GM21786 (cell line): ENCODE data around the gene TNFRSF21.

Source experiments
- ATAC-seq: cut with Tn5 transposase; IDR thresholded peaks from one replicate; pipeline ENCODE4 v1.9.1; 2021; ENCODE audit not compliant: unreplicated experiment

Gene TNFRSF21

GRCh38 chr6:47254051-47254450, 55.7 kb downstream of the TNFRSF21 start:
- no peak for ATAC-seq

GRCh38 chr6:47253136-47253535, 56.6 kb downstream of the TNFRSF21 start:
- ATAC-seq: no peak

- ATAC-seq: no peak
Observed at GRCh38 chr6:47252633-47253032, 57.1 kb downstream of the TNFRSF21 start.

- no peak for ATAC-seq
Observed at GRCh38 chr6:47251396-47251795, 58.3 kb downstream of the TNFRSF21 start.

- no peak for ATAC-seq
Observed at GRCh38 chr6:47250302-47250701, 59.4 kb downstream of the TNFRSF21 start.

GRCh38 chr6:47248446-47248845, 61.3 kb downstream of the TNFRSF21 start:
- ATAC-seq: no peak

- peak; percentile 53 for ATAC-seq
Observed at GRCh38 chr6:47247227-47247797, 62.4 kb downstream of the TNFRSF21 start.

GRCh38 chr6:47246551-47246950, 63.2 kb downstream of the TNFRSF21 start:
- ATAC-seq: no peak

GRCh38 chr6:47245745-47246371, 63.8 kb downstream of the TNFRSF21 start:
- ATAC-seq: no peak

- ATAC-seq: peak; percentile 91
Observed at GRCh38 chr6:47242483-47243386, 67.0 kb downstream of the TNFRSF21 start.

- no peak for ATAC-seq
Observed at GRCh38 chr6:47241742-47242482, 67.8 kb downstream of the TNFRSF21 start.

GRCh38 chr6:47240277-47240890, 69.3 kb downstream of the TNFRSF21 start:
- no peak for ATAC-seq

- no peak for ATAC-seq
Observed at GRCh38 chr6:47239546-47239945, 70.2 kb downstream of the TNFRSF21 start.

- no peak for ATAC-seq
Observed at GRCh38 chr6:47238456-47238995, 71.2 kb downstream of the TNFRSF21 start.

GRCh38 chr6:47237196-47237595, 72.5 kb downstream of the TNFRSF21 start:
- no peak for ATAC-seq

- peak; percentile 73 for ATAC-seq
Observed at GRCh38 chr6:47235964-47236760, 73.5 kb downstream of the TNFRSF21 start.

- no peak for ATAC-seq
Observed at GRCh38 chr6:47235421-47235820, 74.3 kb downstream of the TNFRSF21 start.

- no peak for ATAC-seq
Observed at GRCh38 chr6:47234266-47234933, 75.3 kb downstream of the TNFRSF21 start.

GRCh38 chr6:47231151-47231550, 78.6 kb downstream of the TNFRSF21 start:
- no peak for ATAC-seq
